Mesothelial cell of epicardium (in vitro differentiated cells): ENCODE results near the gene TMUB1. TPM values are rescaled to one million over a fixed set of nuclear protein-coding genes. Genes with fewer than 3 reads are reported as not detected.

ENCODE experiments used
- DNase-seq, 2 experiments: peaks; one replicate each; pipeline ENCODE4 v3.0.0; 2021; ENCODE audit warnings: low spot score in 2 of 2; ENCODE audit not compliant: unreplicated experiment in 2 of 2
- H3K27ac Mint-ChIP-seq: 2 replicates; pipeline ENCODE4 v1.8.0; 2021; ENCODE audit warnings: mixed read lengths
- H3K27me3 Mint-ChIP-seq: 2 replicates; pipeline ENCODE4 v1.8.0; 2021; ENCODE audit warnings: low read depth, mixed read lengths
- H3K36me3 Mint-ChIP-seq: 2 replicates; pipeline ENCODE4 v1.8.0; 2021; ENCODE audit warnings: mixed read lengths
- H3K4me1 Mint-ChIP-seq: 2 replicates; pipeline ENCODE4 v1.8.0; 2021; ENCODE audit warnings: mixed read lengths
- H3K4me3 Mint-ChIP-seq: 2 replicates; pipeline ENCODE4 v1.8.0; 2021; ENCODE audit warnings: mild to moderate bottlenecking, moderate library complexity, mixed read lengths
- H3K9me3 Mint-ChIP-seq: 2 replicates; pipeline ENCODE4 v1.8.0; 2021; ENCODE audit warnings: mixed read lengths
- CTCF ChIP-seq: fragments of 200-600 bp; sonication (generic); IDR thresholded peaks from one replicate; pipeline ENCODE4 v1.5.0; 2021; ENCODE audit warnings: antibody characterized with exemption; ENCODE audit not compliant: unreplicated experiment
- total RNA-seq: library from RNA; stranded (reverse); gene quantifications from 3 replicates; pipeline ENCODE4 v1.2.1, GENCODE V29; 2021

The TMUB1 gene
- total RNA-seq, 1 donor from 2014 or later = 34.7 TPM

- peaks cover 2% of the 10 kb centered on the region for H3K27me3 Mint-ChIP-seq
- no peak for DNase-seq
- peaks cover 8% of the 10 kb centered on the region for H3K36me3 Mint-ChIP-seq
- H3K4me3 Mint-ChIP-seq = peak within 1 kb of the TSS; percentile 79
- peak within 1 kb of the TSS; percentile 98 for H3K27ac Mint-ChIP-seq
- TF ChIP-seq CTCF = no peak
- peaks cover 47% of the 10 kb centered on the region for H3K4me1 Mint-ChIP-seq
- no peaks in the 10 kb centered on the region for H3K9me3 Mint-ChIP-seq
Measured at GRCh38 chr7:151057506-151057988, 25.7 kb downstream of the TMUB1 start, which contains the start of gene CDK5. Gene CDK5 (minus strand): TSS chr7:151057897. CDS start chr7:151057848, 49 bp downstream.

- H3K4me3 Mint-ChIP-seq = peak overlapping the region; percentile 79
- H3K27me3 Mint-ChIP-seq = peaks cover 4% of the 10 kb centered on the region
- H3K4me1 Mint-ChIP-seq = peaks cover 42% of the 10 kb centered on the region
- H3K27ac Mint-ChIP-seq = peak overlapping the region; percentile 98
- peaks cover 9% of the 10 kb centered on the region for H3K36me3 Mint-ChIP-seq
- no peak for DNase-seq
- no peaks in the 10 kb centered on the region for H3K9me3 Mint-ChIP-seq
- no peak for TF ChIP-seq CTCF
Measured at GRCh38 chr7:151056666-151057505, 26.4 kb downstream of the TMUB1 start.

- Mint-ChIP-seq H3K27me3 (peaks cover 9% of the 10 kb centered on the region), H3K36me3 (peaks cover 9% of the 10 kb centered on the region), H3K27ac (no peak overlapping the region), H3K4me1 (peaks cover 36% of the 10 kb centered on the region), H3K4me3 (peak overlapping the region; percentile 79), H3K9me3 (no peaks in the 10 kb centered on the region)
- TF ChIP-seq CTCF = no peak
- no peak for DNase-seq
Measured at GRCh38 chr7:151056283-151056665, 27.0 kb downstream of the TMUB1 start.

GRCh38 chr7:151053751-151054150 is 29.5 kb downstream of the TMUB1 start:
- H3K4me3 Mint-ChIP-seq = no peak overlapping the region

GRCh38 chr7:151053096-151053495 is 30.2 kb downstream of the TMUB1 start:
- no peak for DNase-seq
- H3K27me3 Mint-ChIP-seq = peaks cover 25% of the 10 kb centered on the region
- no peak overlapping the region for H3K4me3 Mint-ChIP-seq
- H3K4me1 Mint-ChIP-seq = peaks cover 14% of the 10 kb centered on the region
- H3K36me3 Mint-ChIP-seq = peaks cover 9% of the 10 kb centered on the region
- TF ChIP-seq CTCF = no peak
- H3K9me3 Mint-ChIP-seq = no peaks in the 10 kb centered on the region
- H3K27ac Mint-ChIP-seq = no peak overlapping the region

More at GRCh38 chr7:151053751-151054150, 29.5 kb downstream of the TMUB1 start:
- Mint-ChIP-seq H3K27ac (no peak overlapping the region), H3K4me1 (peaks cover 20% of the 10 kb centered on the region), H3K36me3 (peaks cover 9% of the 10 kb centered on the region), H3K9me3 (no peaks in the 10 kb centered on the region), H3K27me3 (peaks cover 23% of the 10 kb centered on the region)
- no peak for DNase-seq
- no peak for TF ChIP-seq CTCF
